ENCODE measurements around the gene GTF3C5.
A peak's percentile ranks its signal among the peaks of the same experiment; 100 is the strongest.
"Not testable (repeated sequence)": the region's sequence is repeated elsewhere in the genome, so short reads cannot be mapped to it uniquely, and the experiment has no call there.

GTF3C5 gene

DNA sequence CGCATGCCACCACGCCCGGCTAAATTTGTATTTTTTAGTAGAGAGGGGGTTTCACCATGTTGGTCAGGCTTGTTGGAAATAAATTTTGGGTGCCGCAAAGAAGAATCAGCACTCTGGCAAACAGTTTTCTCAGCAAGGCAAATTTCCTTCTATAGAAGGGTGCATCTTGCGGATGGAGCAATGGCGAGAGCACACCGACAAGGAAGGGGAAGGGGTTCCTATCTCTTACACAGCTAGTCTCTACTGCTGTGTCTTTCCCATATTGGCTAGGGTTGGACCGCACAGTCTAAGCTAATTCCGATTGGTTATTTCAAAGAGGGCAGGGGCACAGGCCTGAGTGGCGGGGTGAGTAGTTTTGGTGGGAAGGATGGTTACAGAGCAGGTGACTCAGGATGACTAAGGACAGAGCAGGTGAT, 707 bp downstream of the GTF3C5 start:
- DNase-seq = no peak

DNA sequence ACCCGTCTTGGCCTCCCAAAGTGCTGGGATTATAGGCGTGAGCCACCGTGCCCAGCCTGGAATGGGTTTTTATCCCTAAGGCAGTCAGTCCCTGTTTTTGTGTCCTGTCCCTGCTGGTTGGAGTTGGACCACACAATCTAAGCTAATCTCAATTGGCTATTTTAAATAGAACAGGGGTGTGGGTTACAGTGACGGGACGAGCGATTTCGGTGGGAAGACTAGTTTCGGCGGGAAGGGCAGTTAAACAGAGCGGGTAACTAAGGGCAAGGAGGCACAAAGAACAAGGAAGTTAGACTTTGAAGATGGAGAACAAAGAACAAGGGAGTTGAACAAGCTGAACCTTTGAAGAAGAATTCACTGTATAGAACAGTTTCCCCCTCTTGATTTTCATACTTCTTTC, 1.4 kb downstream of the GTF3C5 start:
- DNase-seq = no peak

DNA sequence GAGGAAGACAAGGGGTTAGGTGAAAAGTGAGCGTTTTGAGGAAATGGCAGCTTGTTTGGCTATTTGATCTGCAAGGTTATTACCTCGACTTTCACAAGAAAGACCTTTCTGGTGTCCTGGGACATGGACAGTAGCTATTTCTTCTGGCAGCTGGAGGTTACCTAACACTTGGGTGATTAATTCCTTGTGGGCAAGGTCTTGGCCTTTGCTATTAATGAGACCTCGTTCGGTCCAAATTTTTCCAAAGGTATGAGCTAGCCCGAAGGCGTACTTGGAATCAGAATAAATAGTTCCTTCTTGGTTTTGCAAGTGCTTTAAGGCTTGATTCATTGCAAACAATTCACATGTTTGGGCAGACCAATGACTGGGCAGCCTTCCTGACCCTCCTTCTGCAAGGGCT, 4.9 kb downstream of the GTF3C5 start:
- DNase-seq = no peak

DNA sequence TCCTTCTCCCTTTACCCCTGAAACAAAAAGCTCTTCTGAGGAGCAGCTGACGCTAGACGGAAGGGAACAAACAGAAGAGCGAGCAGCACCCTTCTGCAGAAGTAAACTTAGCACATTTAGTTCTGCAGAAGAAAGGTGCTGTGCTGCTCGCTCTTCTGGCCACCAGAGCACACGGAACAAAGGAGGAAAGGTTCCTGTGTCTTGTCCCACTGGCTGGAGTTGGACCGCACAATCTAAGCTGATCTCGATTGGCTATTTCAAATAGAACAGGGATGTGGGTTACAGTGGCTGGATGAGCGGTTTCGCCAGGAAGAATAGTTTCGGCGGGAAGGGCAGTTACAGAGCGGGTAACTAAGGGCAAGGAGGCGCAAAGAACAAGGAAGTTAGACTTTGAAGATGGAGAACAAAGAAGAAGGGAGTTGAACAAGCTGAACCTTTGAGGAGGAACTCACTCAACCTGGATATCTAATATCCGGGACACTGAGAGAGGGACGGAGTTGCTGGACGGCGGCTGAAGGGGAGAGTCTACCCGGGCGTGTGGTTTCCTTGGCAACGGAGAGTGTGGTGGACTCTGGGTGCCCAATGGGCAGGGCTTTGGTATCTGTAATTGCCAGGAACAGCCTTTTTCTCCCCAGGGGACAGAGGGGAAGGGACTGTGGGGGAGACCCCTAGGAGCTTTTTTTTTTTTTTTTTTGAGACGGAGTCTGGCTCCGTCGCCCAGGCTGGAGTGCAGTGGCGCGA, 7.1 kb downstream of the GTF3C5 start:
- no peak for DNase-seq

DNA sequence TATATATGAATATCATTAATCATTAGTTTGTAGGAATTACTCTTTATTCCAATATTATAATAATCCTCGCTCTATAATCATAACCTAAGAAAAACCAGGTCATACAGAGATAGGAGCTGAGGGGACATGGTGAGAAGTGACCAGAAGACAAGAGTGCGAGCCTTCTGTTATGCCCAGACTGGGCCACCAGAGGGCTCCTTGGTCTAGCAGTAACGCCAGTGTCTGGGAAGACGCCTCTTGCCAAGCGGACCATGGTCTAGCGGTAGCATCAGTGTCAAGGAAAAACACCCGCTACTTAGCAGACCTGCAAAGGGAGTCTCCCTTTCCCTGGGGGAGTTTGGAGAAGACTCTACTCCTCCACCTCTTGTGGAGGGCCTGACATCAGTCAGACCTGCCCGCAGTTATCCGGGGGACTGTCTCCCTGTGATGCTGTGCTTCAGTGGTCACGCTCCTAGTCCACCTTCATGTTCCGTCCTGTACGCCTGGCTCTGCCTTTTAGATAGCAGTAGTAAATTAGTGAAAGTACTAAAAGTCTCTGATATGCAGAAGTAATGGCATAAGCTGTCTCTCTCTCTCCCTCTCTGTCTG, 10.2 kb downstream of the GTF3C5 start:
- not testable (repeated sequence) for DNase-seq

DNA sequence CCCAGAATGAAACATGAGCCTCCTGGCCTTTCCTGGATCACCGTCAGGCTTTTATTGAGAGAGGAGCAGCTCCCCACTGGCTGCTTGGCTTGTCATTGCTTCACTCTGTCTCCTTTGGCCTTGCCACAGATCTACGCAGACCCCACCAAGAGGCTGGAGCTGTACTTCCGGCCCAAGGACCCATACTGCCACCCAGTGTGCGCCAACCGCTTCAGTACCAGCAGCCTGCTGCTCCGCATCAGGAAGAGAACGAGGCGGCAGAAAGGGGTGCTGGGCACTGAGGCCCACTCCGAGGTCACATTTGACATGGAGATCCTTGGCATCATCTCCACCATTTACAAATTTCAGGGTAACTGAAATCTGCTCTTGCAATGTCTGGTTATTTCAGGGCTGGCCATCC, 11.2 kb downstream of the GTF3C5 start:
- no peak for DNase-seq

DNA sequence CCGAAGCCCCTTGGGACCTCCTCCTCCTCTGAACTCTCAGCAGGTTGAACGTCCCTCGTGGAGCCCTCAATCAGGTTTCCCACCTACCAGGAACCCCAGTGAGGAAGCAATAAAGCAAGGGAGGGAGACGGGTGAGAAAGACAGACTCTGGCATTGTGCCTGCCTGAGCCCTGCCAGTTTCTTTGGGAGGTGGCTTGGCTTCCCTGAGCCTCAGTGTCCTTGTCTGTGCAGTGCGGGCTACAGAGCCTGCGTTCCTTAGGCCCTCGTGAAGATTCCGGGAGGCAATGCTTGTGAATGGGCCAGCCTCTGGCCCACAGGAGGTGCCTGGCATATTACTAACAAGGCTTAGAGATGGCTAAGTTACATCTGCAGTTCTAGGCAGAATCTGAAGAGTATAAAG, 11.9 kb downstream of the GTF3C5 start:
- DNase-seq = no peak

DNA sequence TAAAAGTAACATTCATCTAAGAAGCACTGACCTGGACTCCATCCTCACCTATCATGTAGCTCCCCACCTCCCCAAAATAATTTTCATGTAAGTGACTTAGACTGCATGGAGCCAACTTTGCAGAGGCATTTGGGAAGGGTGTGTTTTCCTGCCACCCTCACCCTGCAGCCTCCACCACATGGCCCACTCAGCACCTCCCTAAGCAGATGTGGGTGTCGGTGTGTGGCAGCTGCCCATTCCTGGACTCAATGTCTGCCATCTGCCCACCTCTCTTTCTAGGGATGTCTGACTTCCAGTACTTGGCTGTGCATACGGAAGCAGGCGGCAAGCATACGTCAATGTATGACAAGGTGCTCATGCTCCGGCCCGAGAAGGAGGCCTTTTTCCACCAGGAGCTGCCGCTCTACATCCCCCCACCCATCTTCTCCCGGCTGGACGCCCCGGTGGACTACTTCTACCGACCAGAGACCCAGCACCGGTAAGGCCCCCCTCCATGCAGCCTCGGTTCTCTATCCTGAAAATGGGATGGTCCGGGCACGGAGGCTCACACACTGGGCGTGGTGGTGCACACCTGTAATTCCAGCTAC, 12.7 kb downstream of the GTF3C5 start:
- DNase-seq = no peak

DNA sequence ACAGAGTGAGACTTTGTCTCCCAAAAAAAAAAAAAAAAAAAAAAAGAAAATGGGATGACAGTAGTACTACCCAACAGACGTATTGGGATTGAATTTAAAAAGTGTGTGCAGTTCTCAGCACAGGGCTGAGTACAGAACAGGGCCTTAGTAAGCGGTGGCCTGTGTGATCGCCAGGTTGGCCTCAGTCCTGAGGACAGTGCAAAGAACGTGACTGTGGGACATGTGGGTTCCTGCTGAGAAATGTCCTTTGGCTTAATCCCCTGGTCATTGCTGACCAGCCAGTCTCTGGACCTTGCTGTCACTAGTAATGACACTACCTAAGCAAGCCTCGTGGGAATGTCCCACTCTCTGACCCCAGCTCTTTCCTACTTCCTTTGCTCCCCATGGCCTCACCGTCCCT, 13.3 kb downstream of the GTF3C5 start:
- no peak for DNase-seq

DNA sequence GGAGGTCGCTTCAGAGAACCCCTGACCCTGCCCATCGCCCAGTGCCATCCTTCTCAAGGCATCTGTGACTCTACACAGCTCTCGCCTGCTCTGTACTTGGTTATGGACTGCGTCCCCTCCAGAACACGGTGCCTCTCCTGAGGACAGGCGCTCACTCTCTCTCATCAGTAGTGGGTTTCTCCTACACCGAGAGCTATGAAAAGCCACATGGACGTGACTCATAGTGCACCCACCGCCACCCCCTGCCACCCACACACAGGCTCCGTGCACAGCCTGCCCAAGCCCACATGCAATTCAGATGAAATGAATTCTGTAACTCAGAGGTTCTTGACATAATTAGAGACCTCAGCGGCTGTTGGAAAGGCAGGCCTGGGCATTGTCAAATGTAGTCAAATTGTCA, 13.9 kb downstream of the GTF3C5 start:
- no peak for DNase-seq

DNA sequence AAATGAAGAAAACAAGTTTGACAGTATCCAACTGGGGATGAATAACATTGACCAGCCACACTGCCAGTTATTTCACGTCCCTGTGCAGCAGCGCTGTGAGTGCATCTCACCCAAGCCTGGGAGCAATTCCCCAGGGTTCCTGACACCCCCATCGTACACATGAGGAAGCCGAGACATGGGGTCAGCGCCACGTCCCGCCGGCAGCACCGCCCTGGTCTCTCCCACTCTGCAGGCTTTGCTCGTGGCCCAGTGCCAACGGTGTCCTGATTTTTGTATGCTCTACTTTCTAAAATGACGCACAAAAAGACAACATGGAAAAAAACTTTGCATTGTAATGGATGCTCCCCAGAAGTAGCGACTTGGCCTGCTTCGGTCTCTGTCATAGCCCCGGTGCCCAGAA, 14.3 kb downstream of the GTF3C5 start:
- DNase-seq = no peak

DNA sequence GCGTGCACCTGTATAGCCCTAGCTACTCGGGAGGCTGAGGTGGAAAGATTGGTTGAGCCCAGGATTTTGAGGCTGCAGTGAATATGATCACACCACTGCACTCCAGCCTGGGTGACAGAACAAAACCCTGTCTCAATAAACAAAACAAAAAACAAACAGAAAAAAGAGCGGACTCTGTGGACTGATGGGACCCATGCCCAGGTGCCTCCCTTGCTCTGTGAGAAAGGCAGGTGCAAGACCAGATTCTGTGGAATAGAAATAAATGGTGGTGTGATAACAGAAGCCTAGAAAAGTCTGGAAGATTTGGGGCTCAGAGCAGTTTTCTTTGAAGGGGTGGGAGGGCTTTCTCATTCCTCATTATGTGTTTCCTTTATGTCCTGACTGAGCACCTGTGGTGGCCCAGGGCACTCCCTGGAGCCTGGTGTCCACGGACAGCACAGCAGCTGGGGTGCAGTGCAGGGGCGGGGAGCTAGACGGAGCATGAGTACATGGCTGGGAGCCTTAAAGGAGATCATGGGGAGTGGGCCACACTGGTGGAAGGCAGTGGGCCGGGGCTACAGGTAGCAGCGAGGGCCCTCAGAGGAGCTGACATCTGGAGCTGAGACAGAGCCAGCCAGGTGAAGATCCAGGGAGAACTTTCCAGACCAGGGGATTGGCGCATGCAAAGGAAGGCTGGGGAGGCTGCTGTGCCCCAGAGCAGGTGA, 15.6 kb downstream of the GTF3C5 start:
- DNase-seq = no peak

DNA sequence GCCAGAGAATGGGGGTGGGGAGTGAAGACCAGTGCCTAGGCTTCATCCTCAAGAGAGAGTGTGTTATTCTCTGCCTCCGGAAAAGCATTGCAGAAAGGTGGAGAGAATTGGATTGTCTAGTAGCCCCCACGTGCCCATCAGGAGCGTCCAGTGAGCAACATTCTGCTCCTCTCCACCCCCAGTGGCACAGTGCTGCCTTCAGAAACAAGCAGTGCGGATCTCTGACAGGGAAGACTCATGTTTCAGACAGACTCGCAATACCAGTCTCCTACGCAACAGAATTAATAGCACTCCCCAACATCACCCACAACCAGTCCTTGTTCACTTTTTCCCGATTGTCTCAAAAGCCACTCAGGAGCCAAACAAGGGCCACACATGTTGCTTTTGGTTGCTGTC, 16.1 kb downstream of the GTF3C5 start:
- DNase-seq = no peak

DNA sequence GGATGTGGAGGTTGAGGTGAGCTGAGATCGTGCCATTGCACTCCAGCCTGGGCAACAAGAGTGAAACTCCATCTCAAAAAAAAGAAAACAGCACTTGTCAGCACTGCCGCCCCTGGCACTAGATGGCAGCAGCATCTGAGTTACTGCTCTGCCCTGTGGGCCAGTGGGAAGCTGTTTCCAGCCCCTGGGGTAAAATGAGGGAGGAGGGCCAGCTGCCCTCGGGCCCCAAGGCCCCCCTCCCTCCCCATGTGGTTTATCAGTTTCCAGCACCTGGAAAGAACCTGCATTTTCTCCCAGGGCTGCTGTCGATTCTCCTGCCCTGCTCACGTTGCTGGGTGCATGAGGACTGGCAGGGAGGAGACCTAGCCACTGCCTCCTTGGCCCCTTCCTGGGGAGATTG, 17.8 kb downstream of the GTF3C5 start:
- no peak for DNase-seq

DNA sequence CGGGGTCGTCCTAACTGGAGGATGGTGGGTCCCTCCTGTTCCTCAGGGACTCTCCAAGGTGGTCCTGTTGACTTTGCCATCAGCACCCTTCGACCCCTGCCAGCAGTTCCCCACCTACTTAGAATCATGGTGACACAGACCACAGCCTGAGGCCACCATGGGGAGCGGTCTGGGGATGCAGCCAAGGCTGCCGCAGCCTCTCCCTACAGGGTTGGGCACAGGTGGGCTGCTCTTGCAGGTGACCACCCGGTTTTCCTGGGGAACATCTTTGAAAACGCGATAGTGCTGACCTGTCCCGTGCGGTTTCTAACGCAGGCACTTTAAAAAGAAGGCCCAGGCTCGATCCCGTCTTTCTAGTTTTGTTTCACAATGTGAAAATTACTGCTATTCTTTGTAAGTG, 18.2 kb downstream of the GTF3C5 start:
- no peak for DNase-seq

DNA sequence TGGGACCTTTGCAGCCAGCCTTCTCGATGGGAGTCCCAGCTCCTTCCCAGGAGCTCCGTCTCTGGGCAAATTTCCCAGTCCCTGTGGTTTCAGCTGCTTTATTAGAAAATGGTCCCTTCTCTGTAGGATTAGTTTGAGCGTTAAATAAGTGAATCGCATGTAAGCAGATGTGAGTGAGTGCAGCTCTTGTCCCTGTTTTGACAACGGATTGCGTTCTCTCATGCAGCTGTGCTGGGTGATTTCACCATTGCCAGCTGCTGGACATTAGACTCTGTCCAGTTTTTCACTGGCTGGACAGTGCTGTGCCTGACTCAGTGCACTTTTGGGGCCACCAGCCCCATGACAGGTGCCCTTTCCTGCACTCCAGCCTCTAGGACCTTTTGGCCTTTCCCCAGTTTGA, 19.3 kb downstream of the GTF3C5 start:
- peak; percentile 88 for DNase-seq

DNA sequence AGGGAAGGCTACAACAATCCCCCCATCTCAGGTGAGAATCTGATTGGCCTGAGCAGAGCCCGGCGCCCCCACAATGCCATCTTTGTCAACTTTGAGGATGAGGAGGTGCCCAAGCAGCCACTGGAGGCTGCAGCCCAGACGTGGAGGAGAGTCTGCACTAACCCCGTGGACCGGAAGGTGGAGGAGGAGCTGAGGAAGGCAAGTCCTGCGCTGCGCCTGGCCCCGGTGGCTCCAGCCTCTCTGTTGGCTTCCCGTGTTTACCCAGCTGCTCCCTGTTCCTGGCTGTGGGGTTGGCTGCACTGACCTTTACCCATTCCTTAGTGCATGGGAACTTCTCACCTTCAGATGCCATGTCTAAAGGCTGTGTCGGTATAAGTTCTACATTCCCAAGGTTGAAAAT, 20.0 kb downstream of the GTF3C5 start:
- DNase-seq = no peak

DNA sequence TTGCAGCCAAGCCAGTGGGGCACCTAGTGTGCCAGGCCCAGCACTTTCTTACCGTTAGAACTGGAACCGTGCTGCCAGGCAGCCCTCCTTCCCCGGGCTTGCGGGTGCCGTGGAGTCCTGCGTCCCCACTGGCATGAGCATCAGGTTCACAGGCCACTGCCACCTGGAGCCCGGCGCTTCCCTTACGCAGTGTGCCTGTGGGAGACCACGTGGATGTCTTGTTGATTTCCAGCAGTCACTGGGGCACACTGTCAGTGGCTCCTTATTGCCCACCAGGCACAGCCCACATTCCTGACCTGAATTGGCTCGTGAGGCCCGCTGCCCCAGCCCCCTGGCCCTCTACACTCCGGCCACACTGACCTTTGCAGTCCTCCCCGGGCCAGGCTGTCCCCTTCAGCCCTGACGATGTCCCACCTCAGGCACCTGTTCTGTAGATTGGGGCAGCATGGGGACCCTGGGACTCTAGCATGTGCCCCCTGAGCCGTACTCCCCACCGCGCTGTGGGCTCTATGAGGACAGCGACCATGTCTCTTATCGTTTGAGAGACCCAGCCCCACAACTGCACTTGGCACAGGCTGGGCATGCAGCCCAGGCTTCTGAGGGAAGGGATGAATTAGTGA, 20.6 kb downstream of the GTF3C5 start:
- DNase-seq = no peak

DNA sequence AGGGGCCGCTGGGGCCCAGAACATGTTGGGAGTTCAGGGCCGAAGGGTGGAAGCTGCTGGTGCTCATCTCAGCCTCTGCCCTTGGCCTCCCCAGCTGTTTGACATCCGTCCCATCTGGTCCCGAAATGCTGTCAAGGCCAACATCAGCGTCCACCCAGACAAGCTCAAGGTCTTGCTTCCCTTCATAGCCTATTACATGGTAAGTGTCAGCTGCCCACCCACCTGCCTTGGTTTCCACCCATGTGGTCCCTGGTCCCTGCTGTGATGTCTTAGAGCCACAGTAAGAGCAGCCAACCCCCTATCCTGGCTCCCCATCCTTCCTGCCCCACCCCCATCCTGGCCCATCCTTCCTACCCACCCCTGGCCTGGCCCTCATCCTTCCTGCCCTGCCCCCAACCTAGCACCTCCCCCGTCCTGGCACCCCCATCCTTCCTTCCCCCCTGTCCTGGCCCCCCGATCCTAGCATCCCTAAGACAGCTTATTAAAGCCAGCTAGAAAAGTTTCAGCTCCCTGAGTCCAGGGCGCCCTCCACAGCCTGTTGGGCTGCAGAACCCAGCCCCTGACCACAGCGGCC, 21.3 kb downstream of the GTF3C5 start:
- DNase-seq = no peak

DNA sequence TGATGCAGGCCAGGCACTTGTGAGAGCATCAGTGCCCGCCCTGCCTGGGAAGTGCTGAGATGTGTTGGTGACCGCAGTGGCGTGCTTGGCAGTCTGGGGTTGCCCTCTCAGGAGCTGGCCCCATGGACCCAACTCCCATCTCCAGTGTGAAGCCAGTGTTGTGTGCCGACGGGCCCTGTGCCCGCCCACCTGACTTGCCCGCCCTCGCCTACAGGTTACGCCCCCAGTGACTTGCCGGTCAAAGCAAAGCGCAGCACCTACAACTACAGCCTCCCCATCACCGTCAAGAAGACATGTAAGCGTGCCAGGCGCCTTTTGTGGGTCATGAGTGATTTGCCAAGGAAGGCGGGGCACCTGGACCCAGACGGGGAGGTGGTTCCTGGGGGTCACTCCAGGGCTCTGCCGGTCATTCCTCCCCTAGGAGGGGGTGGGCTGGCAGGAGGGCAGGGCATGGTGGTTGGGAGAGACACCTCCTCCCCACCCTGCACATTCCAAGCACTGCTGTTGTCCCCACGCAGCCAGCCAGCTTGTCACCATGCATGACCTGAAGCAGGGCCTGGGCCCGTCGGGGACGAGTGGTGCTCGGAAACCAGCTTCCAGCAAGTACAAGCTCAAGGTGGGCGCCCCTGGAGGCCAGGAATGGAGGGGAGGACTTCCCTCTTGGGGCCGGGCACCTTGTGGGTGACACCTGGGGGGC, 23.5 kb downstream of the GTF3C5 start:
- DNase-seq = no peak

DNA sequence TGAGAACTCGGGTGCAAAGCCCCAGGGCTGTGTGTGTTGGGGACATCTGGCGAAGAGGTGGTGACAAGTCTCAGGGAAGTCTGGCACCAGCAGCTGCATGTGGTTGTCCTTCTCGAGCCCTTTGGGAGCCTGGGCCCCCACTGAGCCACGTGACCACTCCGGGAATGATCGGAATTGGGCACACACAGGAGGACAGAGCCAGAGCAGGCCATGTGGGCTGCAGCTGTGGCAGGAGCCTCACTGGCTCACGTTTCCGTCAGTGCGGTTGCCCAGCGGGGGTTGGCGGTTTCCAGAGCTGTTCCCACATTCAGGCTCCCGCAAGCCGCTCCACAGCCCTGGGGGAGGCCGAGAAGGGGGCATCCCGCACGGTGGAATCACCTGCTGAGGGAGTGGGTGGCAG, 24.2 kb downstream of the GTF3C5 start:
- no peak for DNase-seq

DNA sequence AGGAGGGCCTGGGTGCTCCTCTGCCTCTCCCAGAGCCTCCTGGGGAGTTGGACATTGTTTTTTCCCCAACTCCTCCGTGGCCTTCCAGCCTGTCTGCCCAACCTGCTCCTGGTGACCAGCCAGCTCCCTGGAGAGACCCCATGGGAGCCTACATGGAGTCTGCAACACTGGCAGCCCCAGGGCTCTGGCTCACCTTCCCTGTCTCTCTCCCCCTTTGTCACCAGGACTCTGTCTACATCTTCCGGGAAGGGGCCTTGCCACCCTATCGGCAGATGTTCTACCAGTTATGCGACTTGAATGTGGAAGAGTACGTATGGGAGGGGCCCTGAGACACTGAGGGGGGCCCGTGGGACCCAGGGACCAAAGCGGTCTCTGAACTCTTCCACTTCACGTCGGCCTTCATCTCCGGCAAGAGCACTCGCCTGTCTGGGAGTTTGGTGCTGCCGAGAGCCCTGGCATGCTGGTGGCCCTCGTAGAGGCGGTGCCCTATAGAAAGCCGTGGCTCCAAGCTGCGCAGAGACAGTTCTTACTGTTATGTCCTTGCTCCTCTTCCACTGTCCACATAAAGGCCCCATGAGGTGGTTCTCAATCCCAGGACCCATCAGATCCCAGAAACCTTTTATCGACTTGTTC, 25.1 kb downstream of the GTF3C5 start:
- no peak for DNase-seq

Measured in DMS79 (cell line).